Measurements from ENCODE around the gene EFCC1. TPM values are rescaled to one million over a fixed set of nuclear protein-coding genes. Genes with fewer than 3 reads are reported as not detected.
"Not testable (repeated sequence)": the region's sequence is repeated elsewhere in the genome, so short reads cannot be mapped to it uniquely, and the experiment has no call there.

The EFCC1 gene
- total RNA-seq, 1 donor from 2014 or later: 1.8 TPM

DNA sequence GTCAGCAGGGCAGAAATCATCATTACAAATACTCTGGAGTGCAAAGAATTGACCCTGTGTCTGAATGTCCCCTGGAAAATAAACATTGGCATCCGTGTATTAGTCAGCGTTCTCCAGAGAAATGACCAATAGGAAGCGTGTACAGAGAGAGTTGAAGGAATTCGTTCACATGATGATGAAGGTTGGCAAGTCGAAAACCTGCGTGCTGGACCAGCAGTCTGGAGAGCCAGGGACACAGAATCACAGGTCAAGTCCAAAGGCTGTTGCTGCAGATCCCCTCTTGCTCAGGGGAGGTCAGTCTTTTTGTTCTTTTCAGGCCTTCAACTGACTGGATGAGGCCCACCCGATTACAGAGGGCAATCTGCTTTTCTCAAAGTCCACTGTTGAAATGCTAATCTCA, 76.1 kb downstream of the EFCC1 start:
- DNase-seq (ENCODE audit: low spot score): no peak

DNA sequence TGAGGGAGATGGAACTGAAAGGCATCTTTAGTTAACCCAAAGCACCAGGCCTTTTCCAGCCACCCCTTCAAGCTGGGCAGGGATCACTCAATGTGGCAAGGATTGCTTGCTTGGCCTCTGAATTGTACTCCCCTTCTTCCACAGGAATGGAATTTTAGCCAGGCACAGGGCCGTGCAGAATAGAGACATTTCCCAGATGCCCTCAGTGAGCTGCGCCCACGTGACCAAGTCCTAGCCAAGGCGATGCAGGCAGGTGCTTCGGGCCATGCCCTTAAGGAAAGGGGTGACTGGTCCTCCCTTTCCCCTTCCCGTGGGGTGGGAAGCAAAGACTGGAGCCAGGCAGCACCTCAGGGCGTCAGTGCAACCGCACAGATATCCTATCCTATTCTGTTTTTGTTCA, 77.4 kb downstream of the EFCC1 start:
- DNase-seq (ENCODE audit: low spot score): no peak

DNA sequence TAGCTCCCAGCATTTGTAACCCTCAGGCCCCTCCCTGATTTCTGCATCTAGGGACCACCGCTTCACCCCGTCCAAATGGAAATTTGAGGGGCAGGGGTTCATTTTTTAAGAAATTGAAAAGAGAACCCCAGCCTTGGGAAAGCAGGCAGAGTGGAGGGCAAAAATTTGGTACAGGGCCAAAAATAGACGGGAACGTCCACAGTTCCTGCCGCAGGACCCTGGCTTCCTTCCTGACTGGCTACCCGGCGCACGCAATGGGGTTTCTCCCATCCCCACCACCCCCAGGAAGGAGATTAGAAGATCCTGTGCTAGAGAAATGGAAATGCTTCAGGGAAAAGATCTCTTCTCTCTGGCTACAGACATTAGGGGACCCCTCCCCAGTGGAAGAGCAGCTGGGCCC, 80.4 kb downstream of the EFCC1 start:
- DNase-seq (ENCODE audit: low spot score): no peak

DNA sequence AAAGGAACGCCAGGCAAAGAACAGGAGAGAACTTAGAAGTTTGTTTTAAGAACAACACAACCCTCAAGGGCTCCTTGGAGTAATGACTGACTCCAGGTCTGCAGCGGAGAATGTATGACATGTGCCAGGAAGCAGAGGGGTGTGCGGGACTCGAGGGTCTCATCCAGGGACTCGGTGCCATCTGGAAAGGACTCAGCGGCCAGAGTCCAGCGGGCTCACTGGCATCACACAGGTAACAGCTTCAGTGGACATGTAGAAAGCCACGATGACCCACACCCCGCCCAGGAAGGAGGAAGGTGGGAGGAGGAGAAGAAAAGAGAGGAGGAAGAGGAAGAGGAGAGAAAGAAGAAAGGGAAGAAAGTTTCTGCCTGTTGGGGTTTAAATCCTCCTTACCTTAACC, 80.9 kb downstream of the EFCC1 start:
- no peak for DNase-seq (ENCODE audit: low spot score)

DNA sequence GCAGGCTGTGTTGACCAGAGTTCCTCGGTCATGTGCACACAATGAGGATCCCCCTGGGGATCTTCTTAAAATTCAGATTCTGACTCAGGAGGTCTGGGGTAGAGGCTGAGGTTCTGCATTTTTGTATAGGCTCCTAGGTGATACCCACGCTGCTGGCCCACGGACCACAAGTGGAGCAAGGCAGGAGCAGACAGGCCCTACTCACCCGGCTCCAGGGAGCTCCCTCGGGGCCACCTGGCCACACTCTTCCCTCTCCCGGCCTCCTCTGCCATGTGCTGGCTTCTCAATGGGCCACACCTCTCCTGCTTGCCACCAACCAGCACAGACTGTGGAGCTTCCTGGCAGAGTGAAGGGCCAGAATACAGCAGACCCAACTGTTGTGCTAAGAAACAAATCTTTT, 83.4 kb downstream of the EFCC1 start:
- no peak for DNase-seq (ENCODE audit: low spot score)

DNA sequence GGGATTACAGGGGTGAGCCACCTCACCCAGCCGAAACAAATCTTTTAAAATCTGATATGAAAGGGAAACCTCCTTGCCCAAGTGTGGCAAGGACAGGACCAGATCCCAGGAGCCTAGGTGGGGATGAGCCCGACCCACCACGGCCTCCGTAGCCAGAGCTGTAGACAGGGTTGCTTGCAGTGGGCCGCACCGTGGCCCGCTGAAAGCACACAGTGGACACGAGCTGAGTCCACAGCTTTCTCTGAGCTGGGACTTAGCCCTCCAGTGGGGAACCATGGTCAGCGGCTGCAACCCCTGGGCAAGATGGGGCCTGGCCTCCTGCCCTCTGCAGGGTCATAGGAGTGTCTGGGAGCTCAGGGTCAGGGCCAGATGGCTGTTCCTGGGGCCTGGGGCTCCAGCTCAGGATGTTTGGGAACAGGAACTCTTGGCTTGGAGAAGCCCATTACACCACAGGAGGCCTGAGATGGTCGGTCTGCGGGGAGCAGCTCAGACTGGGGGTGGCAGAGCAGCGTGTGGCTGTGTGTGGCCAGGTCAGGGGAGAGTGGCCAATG, 84.1 kb downstream of the EFCC1 start:
- DNase-seq (ENCODE audit: low spot score): no peak

DNA sequence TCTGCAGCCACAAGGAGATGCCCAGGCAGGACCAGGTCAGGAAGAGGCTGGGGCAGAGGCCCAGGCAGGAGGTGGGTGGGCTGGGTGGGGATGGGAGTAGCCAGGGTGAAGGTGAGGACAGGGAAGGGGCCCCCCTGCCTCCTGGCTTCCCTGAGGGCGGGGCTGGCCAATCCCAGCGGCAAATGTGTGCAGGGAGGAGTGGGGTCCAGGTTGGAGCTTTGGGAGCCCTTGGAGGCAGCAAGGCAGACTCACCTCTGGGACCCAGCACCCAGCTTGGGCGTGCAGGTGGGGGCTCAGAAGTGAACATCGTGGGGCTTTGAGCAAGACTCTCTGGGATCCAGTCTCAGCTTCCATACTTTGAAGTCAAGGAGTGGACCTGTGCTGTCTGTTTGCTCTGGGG, 84.7 kb downstream of the EFCC1 start:
- no peak for DNase-seq (ENCODE audit: low spot score)

DNA sequence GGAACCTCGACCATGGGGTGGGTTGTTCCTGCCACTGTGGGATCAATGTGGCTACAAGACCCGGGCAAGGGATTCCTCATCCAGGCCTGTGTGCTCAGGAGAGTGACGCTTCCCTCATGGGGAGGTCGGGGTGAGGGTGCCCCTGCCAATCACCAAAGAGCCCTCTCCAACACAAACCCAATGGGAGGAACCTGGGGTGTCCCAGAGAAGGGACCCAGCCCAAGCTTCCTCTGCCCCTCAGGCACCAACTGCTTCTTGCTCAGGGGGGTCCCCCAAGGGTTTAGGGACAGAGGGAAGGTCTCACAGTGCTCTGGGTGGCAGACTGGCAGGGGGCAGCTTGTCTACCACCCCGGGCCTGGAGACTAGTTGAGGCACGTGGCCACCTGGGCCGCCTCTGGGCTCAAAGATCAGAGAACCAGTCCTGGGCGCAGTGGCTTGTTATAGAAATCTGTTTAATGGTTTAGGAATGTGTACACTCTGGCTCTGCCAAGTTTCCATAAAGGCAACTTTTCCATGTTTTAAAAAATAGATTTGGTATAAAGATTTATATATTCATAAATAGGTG, 86.1 kb downstream of the EFCC1 start:
- DNase-seq (ENCODE audit: low spot score): no peak

DNA sequence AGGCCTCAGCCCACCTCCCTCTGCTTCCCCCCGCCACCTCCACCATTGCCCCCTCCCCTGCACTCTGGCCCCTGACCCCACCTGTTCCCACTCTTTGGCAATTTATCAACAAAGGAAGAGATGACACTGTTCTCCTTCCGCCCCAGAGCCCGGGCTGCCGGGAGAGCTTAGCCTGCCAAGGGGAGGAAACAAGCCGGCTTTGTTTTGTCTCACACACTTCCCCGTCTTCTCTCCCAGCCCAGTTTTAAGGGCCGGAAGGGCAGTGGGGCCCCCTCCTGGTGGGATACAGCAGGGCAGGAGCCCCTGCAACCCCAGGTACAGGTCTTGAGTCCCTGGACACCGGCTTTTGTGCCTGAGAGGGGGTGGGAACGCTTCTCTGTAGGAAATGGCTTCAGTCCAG, 86.8 kb downstream of the EFCC1 start:
- not testable (repeated sequence) for DNase-seq (ENCODE audit: low spot score)

DNA sequence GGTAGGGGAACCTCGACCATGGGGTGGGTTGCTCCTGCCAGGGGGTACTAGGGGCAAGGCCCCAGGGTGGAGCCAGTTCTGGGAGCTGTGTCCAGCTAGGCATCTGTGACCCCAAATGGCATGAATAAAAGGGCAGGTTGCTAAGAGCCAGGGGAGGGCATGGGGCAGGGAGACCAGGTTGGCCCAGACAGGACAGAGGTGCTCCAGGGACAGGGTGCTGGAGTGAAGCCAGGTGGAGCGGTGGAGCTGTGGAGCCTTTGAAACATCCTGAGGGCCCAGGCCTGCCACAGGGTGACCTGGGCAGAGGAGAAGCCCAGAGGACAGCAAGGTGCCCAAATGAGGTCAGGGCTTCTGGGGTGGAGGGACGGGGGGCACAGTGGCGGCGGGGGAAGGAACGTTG, 87.2 kb downstream of the EFCC1 start:
- not testable (repeated sequence) for DNase-seq (ENCODE audit: low spot score)

Other genes with a start within 250 kb of the EFCC1 start
- gene ACAD9, start 121.7 kb upstream of the EFCC1 start, total RNA-seq: 46.3 TPM
- 0.64 TPM for gene CFAP92, start 7.2 kb upstream of the EFCC1 start, total RNA-seq
- gene GP9, start 59.5 kb downstream of the EFCC1 start, total RNA-seq: not detected
- 33.0 TPM for gene RAB43, start 120.5 kb downstream of the EFCC1 start, total RNA-seq
- gene ISY1, start 159.8 kb downstream of the EFCC1 start, total RNA-seq: 23.4 TPM
- 338 TPM for gene CNBP, start 182.6 kb downstream of the EFCC1 start, total RNA-seq
- gene COPG1, start 248.3 kb downstream of the EFCC1 start, total RNA-seq: 183 TPM